Epithelial cell of proximal tubule (primary cell): ENCODE results near the gene FOXA2. TPM values are rescaled to one million over a fixed set of nuclear protein-coding genes. Genes with fewer than 3 reads are reported as not detected.
"Not testable (repeated sequence)": the region's sequence is repeated elsewhere in the genome, so short reads cannot be mapped to it uniquely, and the experiment has no call there.

ENCODE experiments used
- DNase-seq: peaks from one replicate; pipeline ENCODE4 v3.0.0-alpha.2; 2011; ENCODE audit warnings: low read depth
- H3K4me3 ChIP-seq: 2 replicates; pipeline ENCODE4 v1.5.1; 2011; ENCODE audit warnings: low read depth, mild to moderate bottlenecking, low read length
- total RNA-seq: library from RNA; depleted of rRNA; stranded (reverse); fragments of >200 nt; gene quantifications from 2 replicates; pipeline ENCODE4 v1.2.3, GENCODE V29; 2015
- TF ChIP-seq, protein P1 (sequence below): conservative IDR thresholded peaks from 2 replicates; pipeline ENCODE4 v1.5.1; 2012; ENCODE audit warnings: low read depth, mild to moderate bottlenecking, low read length

The FOXA2 gene
- total RNA-seq, 1 donor from 2014 or later: not detected

DNA sequence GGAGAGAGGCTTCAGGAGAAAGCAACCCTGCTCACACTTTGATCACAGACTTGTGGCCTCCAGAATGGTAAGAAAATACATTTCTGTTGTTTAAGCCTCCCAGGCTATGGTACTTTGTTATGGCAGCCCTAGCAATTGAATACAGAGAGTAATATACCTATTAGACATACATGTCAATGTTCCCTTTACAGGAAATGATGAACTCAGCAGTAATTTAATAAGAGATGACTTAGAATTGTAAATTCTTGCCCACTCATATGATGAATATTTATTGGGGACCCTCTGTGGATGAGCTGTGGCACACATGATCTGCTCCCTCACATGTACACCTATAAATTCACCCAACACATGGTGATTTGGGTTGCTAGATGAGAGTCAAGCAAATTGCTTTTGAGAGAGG, 20.4 kb upstream of the FOXA2 start:
- H3K4me3 ChIP-seq: no peak overlapping the region

DNA sequence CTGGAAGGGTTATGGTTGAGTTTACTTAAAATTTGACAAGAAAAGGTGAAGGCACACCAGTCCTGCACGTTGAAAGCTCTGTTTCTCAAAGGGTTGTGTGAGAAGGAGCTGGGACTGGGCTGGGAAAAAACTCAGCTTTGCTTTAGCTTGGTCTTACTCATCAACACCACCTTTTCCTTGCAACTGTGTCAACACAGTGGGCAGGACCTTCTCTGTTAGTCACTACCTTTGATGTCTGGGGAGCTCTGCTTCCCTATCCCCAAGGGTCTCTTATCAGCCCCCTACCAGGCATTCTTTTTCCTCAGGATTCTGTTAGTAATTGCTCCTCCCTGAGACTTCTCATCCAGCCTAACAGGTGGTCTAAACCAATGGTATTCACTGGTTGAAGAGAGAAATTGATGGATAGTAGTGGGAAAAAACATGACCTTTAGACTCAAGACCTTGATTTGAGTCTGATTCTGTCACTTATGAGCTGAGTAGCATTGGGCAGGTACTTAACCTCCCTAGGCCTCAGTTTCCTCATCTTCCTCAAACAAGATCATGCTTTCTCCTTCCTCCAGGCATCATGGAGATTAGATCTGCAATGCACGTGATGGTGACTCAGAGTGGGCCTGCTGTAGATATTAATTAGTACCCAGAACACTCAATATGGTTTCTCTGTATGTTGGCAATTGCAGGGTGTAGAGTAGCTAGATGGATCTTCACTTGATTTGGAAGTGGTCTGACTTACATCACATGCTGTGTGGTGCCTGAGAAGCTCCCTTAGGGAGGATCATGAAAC, 17.2 kb upstream of the FOXA2 start:
- no peak overlapping the region for H3K4me3 ChIP-seq
- no peak for DNase-seq
- TF ChIP-seq, protein P1, sequence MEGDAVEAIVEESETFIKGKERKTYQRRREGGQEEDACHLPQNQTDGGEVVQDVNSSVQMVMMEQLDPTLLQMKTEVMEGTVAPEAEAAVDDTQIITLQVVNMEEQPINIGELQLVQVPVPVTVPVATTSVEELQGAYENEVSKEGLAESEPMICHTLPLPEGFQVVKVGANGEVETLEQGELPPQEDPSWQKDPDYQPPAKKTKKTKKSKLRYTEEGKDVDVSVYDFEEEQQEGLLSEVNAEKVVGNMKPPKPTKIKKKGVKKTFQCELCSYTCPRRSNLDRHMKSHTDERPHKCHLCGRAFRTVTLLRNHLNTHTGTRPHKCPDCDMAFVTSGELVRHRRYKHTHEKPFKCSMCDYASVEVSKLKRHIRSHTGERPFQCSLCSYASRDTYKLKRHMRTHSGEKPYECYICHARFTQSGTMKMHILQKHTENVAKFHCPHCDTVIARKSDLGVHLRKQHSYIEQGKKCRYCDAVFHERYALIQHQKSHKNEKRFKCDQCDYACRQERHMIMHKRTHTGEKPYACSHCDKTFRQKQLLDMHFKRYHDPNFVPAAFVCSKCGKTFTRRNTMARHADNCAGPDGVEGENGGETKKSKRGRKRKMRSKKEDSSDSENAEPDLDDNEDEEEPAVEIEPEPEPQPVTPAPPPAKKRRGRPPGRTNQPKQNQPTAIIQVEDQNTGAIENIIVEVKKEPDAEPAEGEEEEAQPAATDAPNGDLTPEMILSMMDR: no peak

More for the DNA sequence above, 20.4 kb upstream of the FOXA2 start:
- DNase-seq: no peak
- TF ChIP-seq, protein P1: no peak

DNA sequence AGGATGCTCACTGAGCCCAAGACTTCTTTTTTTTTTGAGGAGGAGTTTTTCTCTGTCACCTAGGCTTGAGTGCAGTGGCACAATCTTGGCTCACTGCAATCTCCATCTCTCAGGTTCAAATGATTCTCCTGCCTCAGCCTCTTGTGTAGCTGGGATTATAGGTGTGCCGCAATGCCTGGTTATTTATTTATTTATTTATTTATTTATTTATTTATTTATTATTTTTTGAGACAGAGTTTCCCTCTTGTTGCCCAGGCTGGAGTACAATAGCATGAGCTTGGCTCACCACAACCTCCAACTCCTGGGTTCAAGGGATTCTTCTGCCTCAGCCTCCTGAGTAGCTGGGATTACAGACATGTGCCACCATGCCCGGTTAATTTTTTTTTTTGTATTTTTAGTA, 14.9 kb upstream of the FOXA2 start:
- not testable (repeated sequence) for H3K4me3 ChIP-seq, DNase-seq

DNA sequence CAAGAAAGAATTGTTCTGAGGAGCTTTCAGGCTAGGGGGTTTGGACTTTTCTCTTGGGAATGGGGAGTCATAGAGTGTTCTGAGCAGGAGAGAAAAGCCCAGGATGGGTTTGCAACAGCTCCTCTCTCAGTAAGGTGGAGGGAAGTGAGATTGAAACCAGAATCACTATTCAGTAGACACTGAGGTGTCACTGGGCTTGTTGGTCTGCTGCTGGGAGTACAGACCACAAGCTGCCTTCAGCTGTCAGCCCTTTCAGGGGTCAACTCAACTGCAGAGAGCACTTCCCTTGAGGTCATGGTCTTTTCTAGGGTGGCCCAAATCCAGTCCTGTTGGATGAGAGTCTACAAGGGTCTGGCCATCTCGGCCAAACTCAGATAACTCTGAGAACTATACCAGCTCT, 12.9 kb upstream of the FOXA2 start:
- TF ChIP-seq, protein P1: no peak
- no peak overlapping the region for H3K4me3 ChIP-seq
- DNase-seq: no peak

DNA sequence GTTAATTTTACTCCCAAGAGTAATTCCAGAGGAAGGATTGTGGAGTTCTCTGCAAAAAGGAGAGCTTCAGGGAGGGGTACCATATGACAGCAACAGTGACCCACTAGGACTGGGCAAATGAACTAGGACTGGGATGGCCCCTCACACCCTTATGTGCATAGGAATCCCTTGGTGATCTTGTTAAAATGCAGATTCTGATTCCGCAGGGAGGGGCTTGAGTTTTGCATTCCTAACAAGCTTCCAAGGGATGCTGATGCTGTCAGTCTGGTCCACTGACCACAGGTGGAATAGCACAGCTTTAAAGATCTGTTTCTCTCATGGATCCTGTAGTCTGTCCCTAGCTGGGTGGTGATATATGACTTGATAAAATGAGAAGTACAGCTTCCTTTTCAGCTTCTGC, 6.3 kb upstream of the FOXA2 start:
- TF ChIP-seq, protein P1: no peak
- H3K4me3 ChIP-seq: no peak overlapping the region
- no peak for DNase-seq

- no peak overlapping the region for H3K4me3 ChIP-seq
- no peak for DNase-seq
- TF ChIP-seq, protein P1: peak; percentile 70
Observed at GRCh38 chr20:22586645-22587310, 2.4 kb upstream of the FOXA2 start.

DNA sequence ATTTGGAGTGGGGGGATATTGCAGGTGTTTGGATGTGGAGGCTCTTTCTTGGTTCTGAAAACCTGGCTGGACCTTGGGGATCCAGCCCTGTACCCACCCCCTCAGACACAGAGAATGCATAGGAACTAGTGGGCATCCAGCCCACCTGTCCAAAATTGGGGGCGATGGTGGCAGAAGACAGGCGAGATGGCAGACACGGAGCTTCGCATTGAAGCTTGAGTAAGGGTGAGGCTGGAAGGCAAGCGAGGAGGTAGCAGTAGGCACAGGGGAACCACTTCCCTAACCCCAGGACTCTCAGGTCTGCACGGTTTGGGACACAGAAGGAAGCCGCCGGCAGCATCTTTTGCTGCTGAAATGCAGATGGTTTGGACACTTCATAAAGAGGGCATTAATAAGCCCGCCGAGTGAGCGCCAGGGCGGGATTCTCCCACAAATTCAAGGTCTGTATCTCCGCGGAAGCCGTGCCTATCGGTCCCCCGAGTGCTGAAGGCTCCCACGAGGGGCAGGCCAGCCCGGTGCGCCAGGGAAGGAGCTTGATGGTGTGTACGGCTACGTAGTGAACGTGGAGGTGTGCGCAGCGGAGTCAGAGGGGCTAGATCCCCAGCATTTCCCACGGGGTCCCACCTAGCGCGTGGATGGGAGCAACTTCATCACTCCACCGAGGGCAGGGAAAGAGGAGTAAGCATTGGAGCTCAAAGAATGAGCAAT, 1.6 kb upstream of the FOXA2 start:
- H3K4me3 ChIP-seq: no peak overlapping the region
- no peak for DNase-seq
- TF ChIP-seq, protein P1: no peak
